Tibial nerve (tissue), 4 donors: ENCODE data around the gene PLCH2. TPM values are rescaled to one million over a fixed set of nuclear protein-coding genes. Genes with fewer than 3 reads are reported as not detected.
"Not testable (repeated sequence)": the region's sequence is repeated elsewhere in the genome, so short reads cannot be mapped to it uniquely, and the experiment has no call there.

Source experiments
- DNase-seq, 2 donors: peaks; one replicate each; pipeline ENCODE4 v3.0.0-alpha.2; 2019; ENCODE audit warnings: low spot score in 2 of 2
- H3K27ac ChIP-seq, 4 donors: fragments of 200-600 bp; sonication (generic) in 3 of 4; one replicate each; pipeline ENCODE4 v1.5.1; 2017 to 2019; ENCODE audit warnings: mild to moderate bottlenecking in 1 of 4
- H3K27me3 ChIP-seq, 2 donors: fragments of 200-600 bp; sonication (generic) in 1 of 2; one replicate each; pipeline versions ENCODE4 v1.5.1 to v1.6.0; 2017 to 2019
- H3K36me3 ChIP-seq, 3 donors: fragments of 200-600 bp; sonication (generic); one replicate each; pipeline ENCODE4 v1.5.1; 2018 to 2019
- H3K4me1 ChIP-seq, 4 donors: fragments of 200-600 bp; sonication (generic) in 3 of 4; one replicate each; pipeline ENCODE4 v1.5.1; 2017 to 2019
- H3K4me3 ChIP-seq, 4 donors: fragments of 200-600 bp; sonication (generic) in 3 of 4; one replicate each; pipeline ENCODE4 v1.5.1; 2017 to 2019; ENCODE audit warnings: mild to moderate bottlenecking in 1 of 4, moderate library complexity in 1 of 4
- H3K9me3 ChIP-seq, 4 donors: fragments of 200-600 bp; sonication (generic) in 3 of 4; one replicate each; pipeline ENCODE4 v1.5.1; 2017 to 2019
- CTCF ChIP-seq, 5 experiments: fragments of 200-600 bp in 3 of 5; fragments of 450-650 bp in 2 of 5; sonication (generic) in 3 of 5; IDR thresholded peaks; one replicate each; pipeline ENCODE4 v1.5.1; 2016 to 2019; ENCODE audit warnings: antibody characterized with exemption in 5 of 5, mild to moderate bottlenecking in 3 of 5, moderate library complexity in 2 of 5
- EP300 ChIP-seq, 2 donors: sonication (generic); formaldehyde crosslinking; IDR thresholded peaks; one replicate each; pipeline ENCODE4 v1.6.1; 2017; ENCODE audit warnings: antibody characterized with exemption in 2 of 2, mild to moderate bottlenecking in 1 of 2
- POLR2A ChIP-seq, 2 donors: fragments of 450-650 bp; IDR thresholded peaks; one replicate each; pipeline ENCODE4 v1.6.1; 2017; ENCODE audit warnings: antibody characterized with exemption in 2 of 2, mild to moderate bottlenecking in 2 of 2, moderate library complexity in 2 of 2
- WGBS, 2 donors: methylation state at CpG; one replicate each; pipeline ENCODE4 v1.1.5; 2018; 5-methylcytosine and 5-hydroxymethylcytosine counted together
- total RNA-seq, 4 donors: library from RNA; depleted of rRNA; stranded (reverse); fragments of >200 nt; gene quantifications; one replicate each; pipeline ENCODE4 v1.1.0, GENCODE V29; 2016

Gene PLCH2
- total RNA-seq, 4 donors from 2014 or later, result 0.21 to 0.59 (median 0.26) TPM

DNA sequence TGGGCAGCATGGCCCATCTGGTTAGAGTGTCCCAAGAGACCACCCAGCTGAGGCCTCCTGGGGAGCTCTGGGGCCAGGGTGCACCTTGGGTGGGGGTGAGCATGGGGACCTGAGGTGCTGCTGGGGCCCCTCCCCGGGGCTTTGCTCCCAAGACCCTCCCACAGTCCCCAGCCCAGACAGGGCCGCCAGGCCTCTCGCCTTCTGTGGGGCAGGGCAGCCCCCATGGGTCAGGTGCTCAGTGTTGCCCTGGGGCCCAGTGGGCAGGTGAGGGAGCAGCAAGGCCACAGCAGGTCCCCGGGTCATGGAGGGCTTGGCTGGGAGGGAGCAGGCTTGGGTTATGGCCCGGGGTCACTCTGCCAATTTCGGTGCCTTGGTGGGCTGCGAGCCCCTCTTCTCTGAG is 39.2 kb upstream of the PLCH2 start:
- H3K4me3 ChIP-seq, result no peak overlapping the region
- no peak overlapping the region for H3K27ac ChIP-seq
- DNase-seq, result no peak
- H3K9me3 ChIP-seq, result no peaks in the 10 kb centered on the region
- peaks cover 0 to 60% of the 10 kb centered on the region in 2 donors for H3K27me3 ChIP-seq
- no peaks in the 10 kb centered on the region for H3K36me3 ChIP-seq
- WGBS, 2 donors, result 76 to 77% methylated on average over 6 to 7 of the region's 7 CpGs
- TF ChIP-seq CTCF (IDR thresholded peaks at IDR 0.05) (no peak), EP300 (IDR thresholded peaks at IDR 0.05) (no peak), POLR2A (IDR thresholded peaks at IDR 0.05) (no peak)
- H3K4me1 ChIP-seq, result no peaks in the 10 kb centered on the region

DNA sequence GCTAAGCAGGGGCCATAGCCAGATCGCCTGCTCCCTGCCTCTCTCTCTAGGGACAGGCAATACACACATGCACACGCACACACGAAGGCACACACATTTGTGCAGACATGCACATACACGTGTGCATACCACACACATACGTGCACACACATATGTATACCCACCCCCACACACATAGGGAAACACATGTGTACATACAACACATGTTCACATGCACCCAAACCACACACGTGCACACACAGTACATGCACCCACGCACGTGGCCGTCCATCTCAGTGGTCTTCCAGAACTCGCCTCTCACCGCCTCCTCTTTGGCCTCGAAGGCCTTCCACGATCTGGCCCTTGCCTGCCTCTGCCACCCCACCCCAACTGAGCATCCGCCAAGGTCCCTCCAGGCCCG is 38.5 kb upstream of the PLCH2 start:
- TF ChIP-seq POLR2A (IDR thresholded peaks at IDR 0.05) (no peak), EP300 (IDR thresholded peaks at IDR 0.05) (no peak), CTCF (IDR thresholded peaks at IDR 0.05) (no peak)
- no peak for DNase-seq
- Histone ChIP-seq H3K9me3 (no peaks in the 10 kb centered on the region), H3K27ac (no peak overlapping the region), H3K36me3 (no peaks in the 10 kb centered on the region), H3K4me3 (no peak overlapping the region), H3K27me3 (peaks cover 0 to 60% of the 10 kb centered on the region in 2 donors), H3K4me1 (no peaks in the 10 kb centered on the region)
- WGBS, 2 donors, result 75 to 90% methylated on average over 15 of the region's 15 CpGs

DNA sequence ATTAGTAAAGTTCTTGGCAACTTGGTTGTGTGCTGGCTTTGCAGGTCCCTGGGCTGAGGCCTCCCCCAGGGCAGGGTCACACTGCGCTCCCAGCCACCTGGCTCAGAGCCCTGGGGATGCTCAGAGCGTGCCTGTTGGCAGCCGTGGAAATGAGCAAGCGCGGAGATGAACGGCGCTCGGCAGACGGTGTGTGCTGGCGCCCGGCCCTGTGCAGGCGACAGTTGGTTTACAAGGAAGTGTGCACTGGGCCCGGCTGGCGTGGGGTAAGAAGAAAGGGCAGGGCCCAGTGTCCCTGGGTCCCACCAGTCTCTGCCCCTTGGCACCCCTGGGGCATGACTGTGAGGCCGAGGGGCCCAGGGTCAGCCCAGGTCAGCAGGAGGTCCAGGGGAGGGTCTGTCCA is 38.1 kb upstream of the PLCH2 start:
- Histone ChIP-seq H3K4me3 (no peak overlapping the region), H3K36me3 (no peaks in the 10 kb centered on the region), H3K9me3 (no peaks in the 10 kb centered on the region), H3K27me3 (peaks cover 0 to 60% of the 10 kb centered on the region in 2 donors), H3K27ac (no peak overlapping the region), H3K4me1 (peaks cover 0 to 2% (median 0%) of the 10 kb centered on the region in 4 donors)
- TF ChIP-seq POLR2A (IDR thresholded peaks at IDR 0.05) (no peak), EP300 (IDR thresholded peaks at IDR 0.05) (no peak), CTCF (IDR thresholded peaks at IDR 0.05) (no peak)
- no peak for DNase-seq
- WGBS, 2 donors, result 63 to 70% methylated on average over 2 to 14 of the region's 15 CpGs

GRCh38 chr1:2438641-2439040 is 37.4 kb upstream of the PLCH2 start:
- Histone ChIP-seq H3K4me3 (no peak overlapping the region), H3K27ac (no peak overlapping the region), H3K36me3 (no peaks in the 10 kb centered on the region), H3K27me3 (peaks cover 0 to 57% of the 10 kb centered on the region in 2 donors), H3K9me3 (no peaks in the 10 kb centered on the region), H3K4me1 (peaks cover 0 to 6% (median 0%) of the 10 kb centered on the region in 4 donors)
- no peak for DNase-seq
- no peak for TF ChIP-seq EP300 (IDR thresholded peaks at IDR 0.05)
- TF ChIP-seq POLR2A (IDR thresholded peaks at IDR 0.05), result no peak
- no peak for TF ChIP-seq CTCF (IDR thresholded peaks at IDR 0.05)
- WGBS, 2 donors, result 88 to 89% methylated on average over 13 to 14 of the region's 14 CpGs

DNA sequence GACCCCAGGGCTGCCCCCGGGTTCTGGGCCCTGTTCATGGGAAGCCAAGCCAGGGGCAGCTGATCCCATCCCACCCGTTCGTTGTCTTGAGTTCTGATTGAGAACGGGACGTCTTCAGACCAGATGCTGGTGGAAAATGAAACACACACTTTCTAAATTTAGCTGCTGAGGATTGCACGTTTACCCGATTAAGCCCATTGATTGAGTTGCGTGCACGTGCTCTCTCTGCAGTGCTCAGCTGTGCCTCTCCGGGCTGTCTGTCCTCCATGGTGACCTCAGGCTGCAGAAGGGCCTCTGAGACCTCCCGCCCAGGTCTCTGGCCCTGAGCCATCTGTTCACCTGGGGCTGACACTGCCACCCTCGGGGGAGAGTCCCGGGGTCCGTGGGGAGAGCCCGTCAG is 36.7 kb upstream of the PLCH2 start:
- H3K27ac ChIP-seq, result no peak overlapping the region
- no peak overlapping the region for H3K4me3 ChIP-seq
- no peaks in the 10 kb centered on the region for H3K9me3 ChIP-seq
- no peaks in the 10 kb centered on the region for H3K36me3 ChIP-seq
- TF ChIP-seq POLR2A (IDR thresholded peaks at IDR 0.05) (no peak), EP300 (IDR thresholded peaks at IDR 0.05) (no peak), CTCF (IDR thresholded peaks at IDR 0.05) (no peak)
- no peak for DNase-seq
- peaks cover 0 to 55% of the 10 kb centered on the region in 2 donors for H3K27me3 ChIP-seq
- 69 to 77% methylated on average over 15 of the region's 15 CpGs for WGBS, 2 donors
- peaks cover 0 to 6% (median 0%) of the 10 kb centered on the region in 4 donors for H3K4me1 ChIP-seq

GRCh38 chr1:2440346-2440745 is 35.7 kb upstream of the PLCH2 start:
- peaks cover 0 to 55% of the 10 kb centered on the region in 2 donors for H3K27me3 ChIP-seq
- H3K4me1 ChIP-seq, H3K4me3 ChIP-seq, H3K27ac ChIP-seq, DNase-seq, H3K9me3 ChIP-seq, H3K36me3 ChIP-seq: not testable (repeated sequence)
- 94% methylated on average over 23 of the region's 23 CpGs for WGBS, 2 donors
